ENCODE data around the gene IGF2BP2. TPM values are rescaled to one million over a fixed set of nuclear protein-coding genes. Genes with fewer than 3 reads are reported as not detected.
"Not testable (repeated sequence)": the region's sequence is repeated elsewhere in the genome, so short reads cannot be mapped to it uniquely, and the experiment has no call there.

IGF2BP2 gene
- total and polyA plus RNA-seq, 2 experiments from 2014 or later = 88.9 to 91.8 TPM

- 87% methylated on average over 4 of the region's 4 CpGs for WGBS (ENCODE audit: low lambda C conversion rate, missing lambda C conversion rate)
- Histone ChIP-seq H3K27ac (no peak overlapping the region), H3K27me3 (no peaks in the 10 kb centered on the region), H3K36me3 (replicated peaks; ENCODE audit: insufficient read depth, low read depth) (no peaks in the 10 kb centered on the region), H3K4me3 (no peak overlapping the region), H2AFZ (no peak overlapping the region), H3K79me2 (no peaks in the 10 kb centered on the region), H4K20me1 (ENCODE audit: insufficient read depth, poor library complexity, severe bottlenecking) (peaks cover 13% of the 10 kb centered on the region), H3K4me2 (no peak overlapping the region), H3K9me2 (replicated peaks; ENCODE audit: insufficient read depth) (no peaks in the 10 kb centered on the region), H3K4me1 (ENCODE audit: insufficient read depth) (peaks cover 19% of the 10 kb centered on the region), H3K9me3 (ENCODE audit: low read depth) (no peaks in the 10 kb centered on the region)
- DNase-seq (ENCODE audit: low spot score) = no peak
- no peak for TF ChIP-seq EZH2 (IDR thresholded peaks at IDR 0.05; ENCODE audit: borderline replicate concordance)
- no peak for TF ChIP-seq EZH2phosphoT487 (IDR thresholded peaks at IDR 0.05; ENCODE audit: low read depth, severe bottlenecking, unreplicated experiment)
- TF ChIP-seq, protein P1, sequence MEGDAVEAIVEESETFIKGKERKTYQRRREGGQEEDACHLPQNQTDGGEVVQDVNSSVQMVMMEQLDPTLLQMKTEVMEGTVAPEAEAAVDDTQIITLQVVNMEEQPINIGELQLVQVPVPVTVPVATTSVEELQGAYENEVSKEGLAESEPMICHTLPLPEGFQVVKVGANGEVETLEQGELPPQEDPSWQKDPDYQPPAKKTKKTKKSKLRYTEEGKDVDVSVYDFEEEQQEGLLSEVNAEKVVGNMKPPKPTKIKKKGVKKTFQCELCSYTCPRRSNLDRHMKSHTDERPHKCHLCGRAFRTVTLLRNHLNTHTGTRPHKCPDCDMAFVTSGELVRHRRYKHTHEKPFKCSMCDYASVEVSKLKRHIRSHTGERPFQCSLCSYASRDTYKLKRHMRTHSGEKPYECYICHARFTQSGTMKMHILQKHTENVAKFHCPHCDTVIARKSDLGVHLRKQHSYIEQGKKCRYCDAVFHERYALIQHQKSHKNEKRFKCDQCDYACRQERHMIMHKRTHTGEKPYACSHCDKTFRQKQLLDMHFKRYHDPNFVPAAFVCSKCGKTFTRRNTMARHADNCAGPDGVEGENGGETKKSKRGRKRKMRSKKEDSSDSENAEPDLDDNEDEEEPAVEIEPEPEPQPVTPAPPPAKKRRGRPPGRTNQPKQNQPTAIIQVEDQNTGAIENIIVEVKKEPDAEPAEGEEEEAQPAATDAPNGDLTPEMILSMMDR (IDR thresholded peaks at IDR 0.05; ENCODE audit: poor library complexity) = no peak
Observed at GRCh38 chr3:185661772-185662171, 163.1 kb downstream of the IGF2BP2 start.

- H2AFZ ChIP-seq; H3K27me3 ChIP-seq; DNase-seq (ENCODE audit: low spot score); H3K4me2 ChIP-seq; H3K27ac ChIP-seq; H3K4me3 ChIP-seq; H3K36me3 ChIP-seq (replicated peaks; ENCODE audit: insufficient read depth, low read depth); H3K9me3 ChIP-seq (ENCODE audit: low read depth); H3K79me2 ChIP-seq; H3K9me2 ChIP-seq (replicated peaks; ENCODE audit: insufficient read depth): not testable (repeated sequence)
- Histone ChIP-seq H4K20me1 (ENCODE audit: insufficient read depth, poor library complexity, severe bottlenecking) (peaks cover 13% of the 10 kb centered on the region), H3K4me1 (ENCODE audit: insufficient read depth) (peaks cover 19% of the 10 kb centered on the region)
- WGBS (ENCODE audit: low lambda C conversion rate, missing lambda C conversion rate) = 91% methylated on average over 10 of the region's 10 CpGs
Observed at GRCh38 chr3:185661296-185661695, 163.5 kb downstream of the IGF2BP2 start.

DNA sequence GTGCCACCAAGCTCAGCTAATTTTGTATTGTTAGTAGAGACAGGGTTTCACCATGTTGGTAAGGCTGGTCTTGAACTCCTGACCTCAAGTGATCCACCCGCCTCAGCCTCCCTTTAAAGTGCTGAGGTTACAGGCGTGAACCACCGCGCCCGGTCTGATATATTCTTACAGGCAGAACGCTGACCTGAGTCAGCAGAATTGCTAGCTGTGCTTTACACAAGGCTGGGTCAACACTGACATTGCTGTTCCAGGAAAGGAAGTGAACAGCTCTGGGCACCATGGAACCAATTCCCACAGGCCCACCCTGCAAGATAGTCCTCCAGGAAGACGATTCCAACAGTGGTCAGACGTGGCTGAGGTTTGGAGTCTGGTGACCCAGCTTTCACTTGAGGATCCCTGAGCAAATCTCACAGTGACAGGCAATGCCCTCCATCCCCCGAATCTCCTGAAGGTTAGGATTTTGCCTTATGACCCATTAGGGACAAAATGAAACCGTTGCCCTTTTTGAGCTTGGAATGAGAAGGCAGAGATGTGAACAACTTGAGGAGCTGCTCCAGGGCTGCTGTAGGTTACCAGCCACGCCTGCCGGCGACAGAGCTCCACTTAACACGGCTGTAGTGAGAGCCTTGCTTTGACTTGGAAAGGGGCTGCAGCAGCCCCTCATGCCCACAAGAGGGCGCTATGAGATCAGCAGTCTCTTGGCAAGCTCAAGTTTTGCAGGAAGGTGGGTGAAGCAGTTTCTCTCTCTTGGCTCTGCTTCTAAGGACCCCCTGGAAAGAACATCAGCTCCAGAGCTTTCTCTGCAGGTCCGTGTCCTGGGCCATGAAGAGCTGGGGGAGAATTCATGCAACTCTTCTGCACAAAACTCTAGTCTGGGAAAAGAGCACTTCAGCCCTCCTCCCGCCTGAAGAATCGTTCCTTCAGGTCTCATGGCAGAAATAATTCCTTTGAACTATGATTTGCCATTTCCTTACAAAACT lies 164.6 kb downstream of the IGF2BP2 start:
- no peak overlapping the region for H3K4me3 ChIP-seq
- WGBS (ENCODE audit: low lambda C conversion rate, missing lambda C conversion rate) = 62% methylated on average over 18 of the region's 18 CpGs
- TF ChIP-seq, protein P1 (IDR thresholded peaks at IDR 0.05; ENCODE audit: poor library complexity) = peak; percentile 98
- TF ChIP-seq EZH2phosphoT487 (IDR thresholded peaks at IDR 0.05; ENCODE audit: low read depth, severe bottlenecking, unreplicated experiment) = no peak
- no peak overlapping the region for H2AFZ ChIP-seq
- DNase-seq (ENCODE audit: low spot score) = peak; percentile 88
- no peaks in the 10 kb centered on the region for H3K9me2 ChIP-seq (replicated peaks; ENCODE audit: insufficient read depth)
- H3K4me2 ChIP-seq = no peak overlapping the region
- H4K20me1 ChIP-seq (ENCODE audit: insufficient read depth, poor library complexity, severe bottlenecking) = peaks cover 13% of the 10 kb centered on the region
- peaks cover 19% of the 10 kb centered on the region for H3K4me1 ChIP-seq (ENCODE audit: insufficient read depth)
- H3K27me3 ChIP-seq = no peaks in the 10 kb centered on the region
- H3K79me2 ChIP-seq = no peaks in the 10 kb centered on the region
- no peaks in the 10 kb centered on the region for H3K36me3 ChIP-seq (replicated peaks; ENCODE audit: insufficient read depth, low read depth)
- H3K9me3 ChIP-seq (ENCODE audit: low read depth) = no peaks in the 10 kb centered on the region
- H3K27ac ChIP-seq = peak overlapping the region; percentile 77

GRCh38 chr3:185658943-185659342 lies 165.9 kb downstream of the IGF2BP2 start:
- 91% methylated on average over 1 of the region's 1 CpG for WGBS (ENCODE audit: low lambda C conversion rate, missing lambda C conversion rate)
- H3K27me3 ChIP-seq = no peaks in the 10 kb centered on the region
- no peaks in the 10 kb centered on the region for H3K9me3 ChIP-seq (ENCODE audit: low read depth)
- no peaks in the 10 kb centered on the region for H3K36me3 ChIP-seq (replicated peaks; ENCODE audit: insufficient read depth, low read depth)
- H2AFZ ChIP-seq = no peak overlapping the region
- H3K4me3 ChIP-seq = no peak overlapping the region
- H3K27ac ChIP-seq = peak overlapping the region; percentile 77
- no peak for DNase-seq (ENCODE audit: low spot score)
- TF ChIP-seq EZH2phosphoT487 (IDR thresholded peaks at IDR 0.05; ENCODE audit: low read depth, severe bottlenecking, unreplicated experiment) (no peak), EZH2 (IDR thresholded peaks at IDR 0.05; ENCODE audit: borderline replicate concordance) (no peak)
- TF ChIP-seq, protein P1 (IDR thresholded peaks at IDR 0.05; ENCODE audit: poor library complexity) = no peak
- H3K4me1 ChIP-seq (ENCODE audit: insufficient read depth) = peaks cover 19% of the 10 kb centered on the region
- peaks cover 13% of the 10 kb centered on the region for H4K20me1 ChIP-seq (ENCODE audit: insufficient read depth, poor library complexity, severe bottlenecking)
- no peaks in the 10 kb centered on the region for H3K79me2 ChIP-seq
- H3K9me2 ChIP-seq (replicated peaks; ENCODE audit: insufficient read depth) = no peaks in the 10 kb centered on the region
- H3K4me2 ChIP-seq = no peak overlapping the region

All from hepatocyte (in vitro differentiated cells).